ENCODE data around the gene RB1.

- TF ChIP-seq CTCF (conservative IDR thresholded peaks at IDR 0.05; ENCODE audit: low read length) (no peak), EZH2phosphoT487 (IDR thresholded peaks at IDR 0.05; ENCODE audit: borderline replicate concordance, low read depth, low read length) (no peak)
Observed at GRCh38 chr13:48278806-48279205, 24.7 kb upstream of the RB1 start.

Data from OCI-LY7 (cell line).